Kidney (tissue), 14 donors: Measurements from ENCODE around the gene GALNT12. TPM values are rescaled to one million over a fixed set of nuclear protein-coding genes. Genes with fewer than 3 reads are reported as not detected.

Experiments used
- DNase-seq, 5 donors: peaks; one replicate each; pipeline ENCODE4 v3.0.0-alpha.2; 2013 to 2020
- FAIRE-seq: peaks from 2 replicates; lab custom pipeline; 2012; peaks lifted over from hg19 to GRCh38; lab: Jason Lieb, UNC
- H3K27ac ChIP-seq, 2 donors: one replicate each; pipeline ENCODE4 v1.7.0; 2013; ENCODE audit warnings: low read depth in 2 of 2, low read length in 2 of 2, inconsistent platforms in 1 of 2
- H3K27me3 ChIP-seq: one replicate; pipeline ENCODE4 v1.7.1; 2013; ENCODE audit warnings: low read length, inconsistent platforms; ENCODE audit not compliant: control insufficient read depth, insufficient read depth
- H3K36me3 ChIP-seq, 3 donors: one replicate each; pipeline versions ENCODE4 v1.7.0 to v1.7.1; 2013; ENCODE audit warnings: low read length in 3 of 3, control low read depth in 1 of 3, inconsistent platforms in 1 of 3; ENCODE audit not compliant: insufficient read depth in 3 of 3, control insufficient read depth in 2 of 3
- H3K4me1 ChIP-seq, 3 donors: one replicate each; pipeline versions ENCODE4 v1.7.0 to v1.7.1; 2013; ENCODE audit warnings: low read length in 3 of 3, inconsistent platforms in 1 of 3, low read depth in 1 of 3; ENCODE audit not compliant: control insufficient read depth in 2 of 3, insufficient read depth in 2 of 3
- H3K4me3 ChIP-seq, 3 donors: one replicate each; pipeline versions ENCODE4 v1.7.0 to v1.8.1; 2013; ENCODE audit warnings: low read length in 3 of 3, control low read depth in 1 of 3, inconsistent platforms in 1 of 3
- H3K9ac ChIP-seq, 3 donors: one replicate each; pipeline versions ENCODE4 v1.7.0 to v1.7.1; 2013; ENCODE audit warnings: low read length in 3 of 3, control low read depth in 1 of 3, inconsistent platforms in 1 of 3
- H3K9me3 ChIP-seq, 3 donors: one replicate each; pipeline versions ENCODE4 v1.7.0 to v1.7.1; 2013; ENCODE audit warnings: low read length in 3 of 3, control low read depth in 1 of 3, inconsistent platforms in 1 of 3; ENCODE audit not compliant: control insufficient read depth in 2 of 3, insufficient read depth in 1 of 3
- CTCF ChIP-seq: IDR thresholded peaks from 3 replicates; pipeline ENCODE4 v1.5.1; 2012; ENCODE audit warnings: mild to moderate bottlenecking, moderate library complexity, borderline replicate concordance; ENCODE audit not compliant: insufficient read depth; ENCODE audit errors: extremely low read depth
- intact Hi-C: fragments of 100-400 bp; cut with DNase I; formaldehyde crosslinking; loops from one replicate; pipeline ENCODE4 v1.11.1; 2022
- polyA plus RNA-seq: library from polyadenylated mRNA; stranded (reverse); fragments of 350-450 nt; fragmentation: Illumina TruSeq; extraction: RNeasy Lipid Tissue Mini Kit (QIAGEN cat#74804); gene quantifications from one replicate; pipeline ENCODE4 v1.2.3, GENCODE V29; 2014; ENCODE audit warnings: low read depth, low replicate concordance; ENCODE audit not compliant: insufficient read depth
- total RNA-seq: library from RNA; stranded (reverse); fragmentation: NEBNext Ultra II Directional; extraction: Animal tissue kit (Norgen Biotek cat#: 25700); gene quantifications from one replicate; pipeline ENCODE4 v1.2.1, GENCODE V29; 2021
- donor health status: control.
- donor health status: control.
- donor health status: control.
- donor health status: control.
- donor health status: control.
- donor health status: DM: yes; HTN: yes; CAD: no.
- donor health status: Normal renal cell carcinoma (clear cell type).

Gene GALNT12
- total and polyA plus RNA-seq, 2 donors from 2014 or later = 3.6 to 10.8 TPM

DNA sequence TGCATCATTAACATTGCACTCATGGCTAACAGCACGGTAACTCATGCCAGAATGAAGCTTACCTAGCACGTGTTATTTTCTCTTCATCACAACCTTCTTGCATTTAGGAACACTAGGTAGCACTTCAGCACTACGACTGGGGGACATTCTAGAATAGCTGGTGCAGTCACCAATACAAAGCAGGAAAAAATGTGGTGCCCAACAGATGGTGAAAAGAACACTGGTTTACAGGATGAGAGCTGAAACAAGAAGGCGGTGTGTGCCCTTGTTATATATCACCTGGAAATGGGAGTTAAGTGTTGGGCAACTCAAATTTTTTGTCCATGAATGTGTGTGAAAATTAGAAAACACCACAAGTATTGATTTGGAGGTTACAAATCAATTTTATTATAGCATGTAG lies 30.0 kb downstream of the GALNT12 start:
- DNase-seq (no peak), FAIRE-seq (no peak)
- H3K27me3 ChIP-seq = no peaks in the 10 kb centered on the region
- no peaks in the 10 kb centered on the region for H3K36me3 ChIP-seq
- intact Hi-C loops = no loop called here
- H3K27ac ChIP-seq = no peak overlapping the region
- no peak overlapping the region for H3K9ac ChIP-seq
- H3K4me1 ChIP-seq = no peaks in the 10 kb centered on the region
- no peak overlapping the region for H3K4me3 ChIP-seq
- no peaks in the 10 kb centered on the region for H3K9me3 ChIP-seq
- no peak for TF ChIP-seq CTCF

GRCh38 chr9:98838155-98838867 lies 30.8 kb downstream of the GALNT12 start:
- no peak for FAIRE-seq
- H3K9me3 ChIP-seq = no peaks in the 10 kb centered on the region
- H3K4me1 ChIP-seq = no peaks in the 10 kb centered on the region
- no peak overlapping the region for H3K9ac ChIP-seq
- no peak overlapping the region for H3K27ac ChIP-seq
- no peaks in the 10 kb centered on the region for H3K36me3 ChIP-seq
- no peak overlapping the region for H3K4me3 ChIP-seq
- TF ChIP-seq CTCF = no peak
- no peak for DNase-seq
- intact Hi-C loops = no loop called here
- H3K27me3 ChIP-seq = no peaks in the 10 kb centered on the region

- Histone ChIP-seq H3K9ac (no peak overlapping the region), H3K4me3 (no peak overlapping the region), H3K9me3 (no peaks in the 10 kb centered on the region), H3K27me3 (no peaks in the 10 kb centered on the region), H3K36me3 (no peaks in the 10 kb centered on the region), H3K27ac (no peak overlapping the region), H3K4me1 (no peaks in the 10 kb centered on the region)
- intact Hi-C loops = no loop called here
- DNase-seq (no peak), FAIRE-seq (no peak)
- TF ChIP-seq CTCF = no peak
These were observed 31.5 kb downstream of the GALNT12 start for GRCh38 chr9:98838868-98839565.
